WTC11 (cell line): ENCODE measurements around the gene PUS1. TPM values are rescaled to one million over a fixed set of nuclear protein-coding genes. Genes with fewer than 3 reads are reported as not detected.

Experiments
- ATAC-seq: fragments of 200-7000 bp; cut with Tn5 transposase; 2 replicates; pipeline ENCODE4 v1.10.0; 2021; ENCODE audit warnings: mild to moderate bottlenecking, moderate library complexity
- CTCF ChIA-PET: fragments of 300-600 bp; sonication (Branson Sonifier 250); formaldehyde crosslinking; loops from one replicate; lab custom pipeline; 2021; ENCODE audit warnings: antibody characterized with exemption; lab: Charles Lee
- POLR2A ChIA-PET: fragments of 350-600 bp; sonication (Branson Sonifier 250); formaldehyde crosslinking; loops from one replicate; lab custom pipeline; 2021; ENCODE audit warnings: antibody characterized with exemption; lab: Charles Lee
- DNase-seq: peaks from one replicate; pipeline ENCODE4 v3.0.0; 2021; ENCODE audit warnings: low spot score
- H3K27ac Mint-ChIP-seq: 2 replicates; pipeline ENCODE4 v1.8.0; 2021; ENCODE audit warnings: mixed read lengths
- H3K27me3 Mint-ChIP-seq: 2 replicates; pipeline ENCODE4 v1.8.0; 2021; ENCODE audit warnings: low read depth, mild to moderate bottlenecking, moderate library complexity, mixed read lengths
- H3K36me3 Mint-ChIP-seq: 2 replicates; pipeline ENCODE4 v1.8.0; 2021; ENCODE audit warnings: mixed read lengths
- H3K4me1 Mint-ChIP-seq: 2 replicates; pipeline ENCODE4 v1.8.0; 2022; ENCODE audit warnings: mixed read lengths
- H3K4me3 Mint-ChIP-seq: 2 replicates; pipeline ENCODE4 v1.8.0; 2021; ENCODE audit warnings: mild to moderate bottlenecking, moderate library complexity, mixed read lengths
- H3K9me3 Mint-ChIP-seq: 2 replicates; pipeline ENCODE4 v1.8.0; 2021; ENCODE audit warnings: mixed read lengths
- ATF6 ChIP-seq: sonication (generic); formaldehyde crosslinking; IDR thresholded peaks from 2 replicates; pipeline ENCODE4 v1.8.1; 2023; ENCODE audit warnings: mild to moderate bottlenecking, missing genetic modification reagents
- CDX4 ChIP-seq: fragments of 250-450 bp; sonication (Bioruptor Pico); IDR thresholded peaks from 2 replicates; pipeline ENCODE4 v1.9.0; 2021; ENCODE audit warnings: moderate library complexity, mild to moderate bottlenecking, inconsistent platforms, borderline replicate concordance
- CREB1 ChIP-seq: sonication (generic); formaldehyde crosslinking; IDR thresholded peaks from 2 replicates; pipeline ENCODE4 v1.8.0; 2023; ENCODE audit warnings: mild to moderate bottlenecking, missing genetic modification reagents
- CREM ChIP-seq: sonication (generic); formaldehyde crosslinking; IDR thresholded peaks from 2 replicates; pipeline ENCODE4 v1.8.1; 2022; ENCODE audit warnings: mild to moderate bottlenecking, missing genetic modification reagents, moderate library complexity
- CTCF ChIP-seq: fragments of 200-600 bp; IDR thresholded peaks from 2 replicates; pipeline ENCODE4 v1.8.0; 2022; ENCODE audit warnings: antibody characterized with exemption
- FOXJ3 ChIP-seq: sonication (generic); formaldehyde crosslinking; IDR thresholded peaks from 2 replicates; pipeline ENCODE4 v1.9.0; 2021; ENCODE audit warnings: missing genetic modification reagents, mild to moderate bottlenecking, borderline replicate concordance
- FOXP1 ChIP-seq: sonication (generic); formaldehyde crosslinking; IDR thresholded peaks from 2 replicates; pipeline ENCODE4 v1.8.0; 2022; ENCODE audit warnings: missing genetic modification reagents, mild to moderate bottlenecking, moderate library complexity, borderline replicate concordance
- FOXP4 ChIP-seq: sonication (generic); formaldehyde crosslinking; IDR thresholded peaks from 2 replicates; pipeline ENCODE4 v1.8.0; 2022; ENCODE audit warnings: mild to moderate bottlenecking, missing genetic modification reagents
- HMGA2 ChIP-seq: fragments of 250-450 bp; sonication (Bioruptor Pico); IDR thresholded peaks from 2 replicates; pipeline ENCODE4 v1.4.0; 2021; ENCODE audit warnings: mild to moderate bottlenecking, moderate library complexity
- IRF1 ChIP-seq: sonication (generic); formaldehyde crosslinking; IDR thresholded peaks from 2 replicates; pipeline ENCODE4 v1.8.0; 2023; ENCODE audit warnings: missing genetic modification reagents
- NR1H2 ChIP-seq: sonication (generic); formaldehyde crosslinking; IDR thresholded peaks from 2 replicates; pipeline ENCODE4 v1.9.0; 2021; ENCODE audit warnings: mild to moderate bottlenecking, moderate library complexity, missing genetic modification reagents
- PRRX2 ChIP-seq: fragments of 250-450 bp; sonication (Bioruptor Pico); IDR thresholded peaks from 2 replicates; pipeline ENCODE4 v1.8.0; 2021; ENCODE audit warnings: mild to moderate bottlenecking
- RELA ChIP-seq: sonication (generic); formaldehyde crosslinking; IDR thresholded peaks from 2 replicates; pipeline ENCODE4 v1.8.1; 2022; ENCODE audit warnings: missing genetic modification reagents, mild to moderate bottlenecking, borderline replicate concordance
- ZNF317 ChIP-seq: sonication (generic); formaldehyde crosslinking; IDR thresholded peaks from 2 replicates; pipeline ENCODE4 v1.8.1; 2023; ENCODE audit warnings: low read depth, mild to moderate bottlenecking, moderate library complexity, missing genetic modification reagents, borderline replicate concordance
- total RNA-seq: library from RNA; stranded (reverse); gene quantifications from 3 replicates; pipeline ENCODE4 v1.2.3, GENCODE V29; 2021

Gene PUS1
- total RNA-seq, 1 experiment from 2014 or later: 97.4 TPM

GRCh38 chr12:131909081-131909751, 19.9 kb upstream of the PUS1 start (continued):
- TF ChIP-seq CTCF (no peak), ATF6 (CRISPR knock-in tag) (no peak)

- Mint-ChIP-seq H3K4me3 (no peak overlapping the region), H3K27ac (no peak overlapping the region), H3K4me1 (no peaks in the 10 kb centered on the region), H3K27me3 (no peaks in the 10 kb centered on the region), H3K9me3 (no peaks in the 10 kb centered on the region), H3K36me3 (peaks cover 12% of the 10 kb centered on the region)
- ChIA-PET POLR2A (no interaction called here), CTCF (no interaction called here)
- ATAC-seq (no peak), DNase-seq (no peak)
- 0 out of 2 replicates have a peak, but pooled peaks have one; percentile 16 for TF ChIP-seq FOXP1 (CRISPR knock-in tag)
- TF ChIP-seq CDX4 (CRISPR knock-in tag): no peak
These were observed 19.3 kb upstream of the PUS1 start for GRCh38 chr12:131909752-131910219.

GRCh38 chr12:131910302-131911027, 18.6 kb upstream of the PUS1 start:
- TF ChIP-seq FOXJ3 (no peak), PRRX2 (no peak), IRF1 (CRISPR knock-in tag) (no peak), NR1H2 (CRISPR knock-in tag) (no peak), RELA (CRISPR knock-in tag) (no peak), CREM (CRISPR knock-in tag) (no peak), ZNF317 (CRISPR knock-in tag) (no peak), FOXP4 (CRISPR knock-in tag) (no peak), HMGA2 (CRISPR knock-in tag) (no peak), CREB1 (CRISPR knock-in tag) (no peak)
- ChIA-PET POLR2A (no interaction called here), CTCF (no interaction called here)
- no peak for ATAC-seq
- H3K4me1 Mint-ChIP-seq: no peaks in the 10 kb centered on the region
- peaks cover 14% of the 10 kb centered on the region for H3K36me3 Mint-ChIP-seq
- no peak overlapping the region for H3K4me3 Mint-ChIP-seq
- H3K27ac Mint-ChIP-seq: no peak overlapping the region
- H3K9me3 Mint-ChIP-seq: no peaks in the 10 kb centered on the region
- no peaks in the 10 kb centered on the region for H3K27me3 Mint-ChIP-seq
- DNase-seq: no peak
